Activated gamma-delta T cell (primary cell): ENCODE data around the gene DOHH.

ENCODE experiments used
- DNase-seq: peaks from one replicate; lab custom pipeline; 2025; lab: John Stamatoyannopoulos, UW

DOHH gene

GRCh38 chr19:3441986-3442329 is 58.5 kb downstream of the DOHH start:
- DNase-seq: no peak

GRCh38 chr19:3441089-3441985 is 59.1 kb downstream of the DOHH start:
- no peak for DNase-seq
